ENCODE data around the gene PAM.
"Not testable (repeated sequence)": the region's sequence is repeated elsewhere in the genome, so short reads cannot be mapped to it uniquely, and the experiment has no call there.

PAM gene

DNA sequence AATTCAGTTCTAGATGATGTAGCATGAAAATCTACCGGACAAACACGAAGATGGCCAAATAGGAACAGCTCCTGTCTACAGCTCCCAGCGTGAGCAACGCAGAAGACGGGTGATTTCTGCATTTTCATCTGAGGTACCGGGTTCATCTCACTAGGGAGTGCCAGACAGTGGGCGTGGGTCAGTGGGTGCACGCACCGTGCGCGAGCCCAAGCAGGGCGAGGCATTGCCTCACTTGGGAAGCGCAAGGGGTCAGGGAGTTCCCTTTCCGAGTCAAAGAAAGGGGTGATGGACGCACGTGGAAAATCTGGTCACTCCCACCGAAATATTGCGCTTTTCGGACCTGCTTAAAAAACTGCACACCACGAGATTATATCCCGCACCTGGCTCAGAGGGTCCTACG, 291.6 kb downstream of the PAM start:
- not testable (repeated sequence) for H3K4me1 Mint-ChIP-seq

DNA sequence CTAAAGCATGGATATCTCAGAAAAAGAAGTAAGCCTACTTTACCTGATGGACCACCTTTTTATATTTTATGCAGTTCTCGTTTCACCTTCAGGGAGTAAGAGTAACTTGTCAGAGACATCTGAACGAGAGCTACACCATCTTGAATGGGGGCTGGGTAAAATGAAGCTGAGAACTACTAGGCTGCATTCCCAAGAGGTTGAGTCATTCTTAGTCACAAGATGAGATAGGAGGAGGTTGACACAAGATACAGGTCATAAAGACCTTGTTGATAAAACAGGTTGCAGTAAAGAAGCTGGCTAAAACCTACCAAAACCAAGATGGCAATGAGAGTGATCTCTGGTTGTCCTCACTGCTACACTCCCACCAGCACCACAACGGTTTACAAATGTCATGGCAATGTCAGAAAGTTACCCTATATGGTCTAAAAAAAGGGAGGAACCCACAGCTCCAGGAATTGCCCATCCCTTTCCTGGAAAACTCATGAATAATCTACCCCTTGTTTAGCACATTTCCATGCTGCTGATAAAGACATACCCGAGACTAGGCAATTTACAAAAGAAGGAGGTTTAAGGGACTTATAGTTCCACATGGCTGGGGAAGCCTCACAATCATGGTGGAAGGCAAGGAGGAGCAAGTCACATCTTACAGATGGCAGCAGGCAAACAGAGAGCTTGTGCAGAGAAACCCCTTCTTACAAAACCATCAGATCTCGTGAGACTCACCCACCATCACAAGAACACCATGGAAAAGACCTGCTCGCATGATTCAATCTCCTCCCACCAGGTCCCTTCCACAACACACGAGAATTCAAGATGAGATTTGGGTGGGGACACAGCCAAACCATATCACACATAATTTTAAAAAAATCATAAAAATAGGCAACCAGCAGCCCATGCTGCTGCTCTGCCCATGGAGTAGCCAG, 302.4 kb downstream of the PAM start:
- no peaks in the 10 kb centered on the region for H3K4me1 Mint-ChIP-seq
- no peak overlapping the region for H3K4me3 Mint-ChIP-seq
- no peak for ATAC-seq (replicated peaks)
- H3K36me3 Mint-ChIP-seq = peaks cover 0 to 3% of the 10 kb centered on the region in 2 donors
- DNase-seq = no peak
- H3K9me3 Mint-ChIP-seq = peaks cover 0 to 2% of the 10 kb centered on the region in 2 donors
- no peak overlapping the region for H3K27ac Mint-ChIP-seq
- H3K27me3 Mint-ChIP-seq = no peaks in the 10 kb centered on the region

More for the DNA sequence above, 291.6 kb downstream of the PAM start:
- not testable (repeated sequence) for H3K27ac Mint-ChIP-seq; H3K36me3 Mint-ChIP-seq; H3K4me3 Mint-ChIP-seq; H3K9me3 Mint-ChIP-seq; ATAC-seq (replicated peaks); H3K27me3 Mint-ChIP-seq; DNase-seq

- peaks cover 0 to 2% of the 10 kb centered on the region in 2 donors for H3K9me3 Mint-ChIP-seq
- DNase-seq = no peak
- no peaks in the 10 kb centered on the region for H3K27me3 Mint-ChIP-seq
- H3K4me1 Mint-ChIP-seq = no peaks in the 10 kb centered on the region
- H3K36me3 Mint-ChIP-seq = peaks cover 0 to 3% of the 10 kb centered on the region in 2 donors
- no peak overlapping the region for H3K27ac Mint-ChIP-seq
- H3K4me3 Mint-ChIP-seq = no peak overlapping the region
- ATAC-seq (replicated peaks) = no peak
Measured at GRCh38 chr5:103059525-103059924, 304.4 kb downstream of the PAM start.

DNA sequence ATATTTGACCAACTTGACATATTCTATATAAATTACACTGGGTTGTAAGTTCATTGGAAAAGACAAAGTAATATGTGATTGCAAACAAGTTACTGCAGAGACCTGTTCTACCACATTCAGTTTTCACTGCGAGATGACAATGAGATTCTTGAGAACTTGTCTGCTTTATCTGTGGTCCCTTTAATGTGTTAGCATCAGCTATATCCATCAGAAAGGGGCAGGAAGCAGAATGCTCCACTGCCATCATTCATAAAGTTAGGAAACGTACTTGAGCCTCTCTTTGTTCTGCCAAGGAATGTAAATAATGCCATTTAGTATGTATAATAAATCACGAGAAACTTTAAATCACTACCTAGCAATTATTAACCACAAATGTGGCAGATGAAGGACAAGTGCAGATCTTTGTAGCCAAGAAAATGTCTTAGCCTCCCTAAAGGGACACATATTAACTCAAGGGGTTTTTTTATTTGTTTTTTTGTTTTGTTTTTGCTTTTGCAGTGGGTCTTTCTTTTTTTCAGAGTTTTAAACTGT, 305.4 kb downstream of the PAM start:
- no peak overlapping the region for H3K27ac Mint-ChIP-seq
- peaks cover 0 to 2% of the 10 kb centered on the region in 2 donors for H3K9me3 Mint-ChIP-seq
- no peak for DNase-seq
- peaks cover 0 to 3% of the 10 kb centered on the region in 2 donors for H3K36me3 Mint-ChIP-seq
- H3K27me3 Mint-ChIP-seq = no peaks in the 10 kb centered on the region
- H3K4me3 Mint-ChIP-seq = no peak overlapping the region
- no peaks in the 10 kb centered on the region for H3K4me1 Mint-ChIP-seq
- no peak for ATAC-seq (replicated peaks)

GRCh38 chr5:103066326-103066725, 311.2 kb downstream of the PAM start:
- DNase-seq (no peak), ATAC-seq (replicated peaks) (no peak)
- H3K27ac Mint-ChIP-seq = no peak overlapping the region

DNA sequence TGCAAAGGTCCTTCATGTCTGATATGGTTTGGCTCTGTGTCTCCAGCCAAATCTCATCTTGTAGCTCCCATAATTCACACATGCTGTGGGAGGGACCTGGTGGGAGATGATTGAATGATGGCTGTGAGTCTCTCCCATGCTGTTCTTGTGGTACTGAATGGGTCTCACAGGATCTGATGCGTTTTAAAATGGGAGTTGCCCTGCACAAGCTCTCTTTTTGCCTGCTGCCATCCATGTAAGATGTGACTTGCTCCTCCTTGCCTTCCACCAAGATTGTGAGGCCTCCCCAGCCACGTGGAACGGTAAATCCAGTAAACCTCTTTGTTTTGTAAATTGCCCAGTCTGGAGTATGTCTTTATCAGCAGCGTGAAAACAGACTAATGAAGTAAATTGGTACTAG, 318.4 kb downstream of the PAM start:
- peaks cover 6 to 13% of the 10 kb centered on the region in 2 donors for H3K36me3 Mint-ChIP-seq
- not testable (repeated sequence) for H3K27ac Mint-ChIP-seq; ATAC-seq (replicated peaks); H3K4me1 Mint-ChIP-seq; H3K27me3 Mint-ChIP-seq; DNase-seq; H3K4me3 Mint-ChIP-seq
- H3K9me3 Mint-ChIP-seq = peaks cover 46 to 48% of the 10 kb centered on the region in 2 donors

More at GRCh38 chr5:103066326-103066725, 311.2 kb downstream of the PAM start:
- Mint-ChIP-seq H3K27me3 (no peaks in the 10 kb centered on the region), H3K9me3 (no peaks in the 10 kb centered on the region), H3K4me3 (no peak overlapping the region), H3K4me1 (no peaks in the 10 kb centered on the region), H3K36me3 (no peaks in the 10 kb centered on the region)

- peaks cover 10 to 13% of the 10 kb centered on the region in 2 donors for H3K36me3 Mint-ChIP-seq
- H3K27ac Mint-ChIP-seq = no peak overlapping the region
- no peaks in the 10 kb centered on the region for H3K4me1 Mint-ChIP-seq
- H3K9me3 Mint-ChIP-seq = peaks cover 56 to 59% of the 10 kb centered on the region in 2 donors
- ATAC-seq (replicated peaks) (no peak), DNase-seq (no peak)
- H3K4me3 Mint-ChIP-seq = no peak overlapping the region
- no peaks in the 10 kb centered on the region for H3K27me3 Mint-ChIP-seq
Measured at GRCh38 chr5:103075442-103075841, 320.3 kb downstream of the PAM start.
